Prostate gland (tissue), 2 donors: ENCODE data around the gene BOD1L1. TPM values are rescaled to one million over a fixed set of nuclear protein-coding genes. Genes with fewer than 3 reads are reported as not detected.

ENCODE experiments used
- DNase-seq: peaks from one replicate; pipeline ENCODE4 v3.0.0-alpha.2; 2019; ENCODE audit warnings: low spot score
- H3K27ac ChIP-seq, 2 donors: fragments of 200-600 bp; sonication (generic); 2 replicates each; pipeline ENCODE4 v1.5.1; 2017 to 2019
- H3K27me3 ChIP-seq: fragments of 200-600 bp; sonication (generic); replicated peaks from 2 replicates; pipeline ENCODE4 v1.5.1; 2019; ENCODE audit not compliant: insufficient read depth
- H3K36me3 ChIP-seq, 2 donors: fragments of 200-600 bp; sonication (generic); 1 replicate in 1 of 2; 2 replicates in 1 of 2; pipeline versions ENCODE4 v1.5.1 to v1.8.1; 2017 to 2019
- H3K4me1 ChIP-seq: fragments of 200-600 bp; sonication (generic); replicated peaks from 2 replicates; pipeline ENCODE4 v1.5.1; 2019
- H3K4me3 ChIP-seq, 2 donors: fragments of 200-600 bp; sonication (generic); 2 replicates each; pipeline ENCODE4 v1.5.1; 2017 to 2019
- H3K9me3 ChIP-seq: fragments of 200-600 bp; sonication (generic); 2 replicates; pipeline ENCODE4 v1.5.1; 2017
- POLR2A ChIP-seq: fragments of 450-650 bp; IDR thresholded peaks from one replicate; pipeline ENCODE4 v1.6.1; 2016; ENCODE audit warnings: antibody characterized with exemption, mild to moderate bottlenecking
- POLR2AphosphoS5 ChIP-seq: sonication (generic); formaldehyde crosslinking; IDR thresholded peaks from one replicate; pipeline ENCODE4 v1.6.1; 2017; ENCODE audit warnings: antibody characterized with exemption
- WGBS: methylation state at CpG from one replicate; pipeline ENCODE4 v1.1.5; 2018; 5-methylcytosine and 5-hydroxymethylcytosine counted together
- intact Hi-C: fragments of 100-400 bp; cut with DNase I; formaldehyde crosslinking; loops from one replicate; pipeline ENCODE4 v1.14.2; 2022
- total RNA-seq, 2 donors: library from RNA; depleted of rRNA; stranded (reverse); fragments of >200 nt; gene quantifications; one replicate each; pipeline ENCODE4 v1.1.0, GENCODE V29; 2016
- TF ChIP-seq, protein P1 (sequence below), 4 experiments: fragments of 200-600 bp in 2 of 4; fragments of 450-650 bp in 2 of 4; sonication (generic) in 2 of 4; IDR thresholded peaks; 1 replicate in 3 of 4; 2 replicates in 1 of 4; pipeline ENCODE4 v1.5.1; 2016 to 2019; ENCODE audit warnings: antibody characterized with exemption in 4 of 4, mild to moderate bottlenecking in 2 of 4, moderate library complexity in 2 of 4

BOD1L1 gene
- total RNA-seq, 2 donors from 2014 or later = 27.7 to 73.6 TPM

DNA sequence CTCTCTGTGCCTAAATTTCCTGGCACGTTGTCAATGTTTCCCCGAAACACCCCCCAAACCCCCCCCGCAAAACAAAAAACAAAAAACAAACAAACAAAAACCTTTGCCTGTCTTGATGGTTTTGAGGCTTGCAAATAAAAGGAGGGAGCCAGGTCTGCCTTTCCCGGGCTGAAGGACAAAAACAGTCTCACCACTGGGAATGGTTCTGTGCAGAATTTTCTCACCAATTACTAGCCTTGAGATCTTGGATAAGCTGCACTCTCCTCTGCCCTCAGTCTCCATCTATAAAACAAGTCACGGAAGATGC is 98.8 kb downstream of the BOD1L1 start:
- TF ChIP-seq POLR2A = no peak
- TF ChIP-seq, protein P1, sequence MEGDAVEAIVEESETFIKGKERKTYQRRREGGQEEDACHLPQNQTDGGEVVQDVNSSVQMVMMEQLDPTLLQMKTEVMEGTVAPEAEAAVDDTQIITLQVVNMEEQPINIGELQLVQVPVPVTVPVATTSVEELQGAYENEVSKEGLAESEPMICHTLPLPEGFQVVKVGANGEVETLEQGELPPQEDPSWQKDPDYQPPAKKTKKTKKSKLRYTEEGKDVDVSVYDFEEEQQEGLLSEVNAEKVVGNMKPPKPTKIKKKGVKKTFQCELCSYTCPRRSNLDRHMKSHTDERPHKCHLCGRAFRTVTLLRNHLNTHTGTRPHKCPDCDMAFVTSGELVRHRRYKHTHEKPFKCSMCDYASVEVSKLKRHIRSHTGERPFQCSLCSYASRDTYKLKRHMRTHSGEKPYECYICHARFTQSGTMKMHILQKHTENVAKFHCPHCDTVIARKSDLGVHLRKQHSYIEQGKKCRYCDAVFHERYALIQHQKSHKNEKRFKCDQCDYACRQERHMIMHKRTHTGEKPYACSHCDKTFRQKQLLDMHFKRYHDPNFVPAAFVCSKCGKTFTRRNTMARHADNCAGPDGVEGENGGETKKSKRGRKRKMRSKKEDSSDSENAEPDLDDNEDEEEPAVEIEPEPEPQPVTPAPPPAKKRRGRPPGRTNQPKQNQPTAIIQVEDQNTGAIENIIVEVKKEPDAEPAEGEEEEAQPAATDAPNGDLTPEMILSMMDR (IDR thresholded peaks at IDR 0.05) = no peak
- no peak for TF ChIP-seq POLR2AphosphoS5
- Histone ChIP-seq H3K27ac (no peak overlapping the region), H3K4me1 (no peaks in the 10 kb centered on the region), H3K27me3 (peaks cover 56% of the 10 kb centered on the region), H3K9me3 (no peaks in the 10 kb centered on the region), H3K36me3 (no peaks in the 10 kb centered on the region), H3K4me3 (no peak overlapping the region)
- intact Hi-C loops = no loop called here
- DNase-seq = no peak
- 6% methylated on average over 5 of the region's 5 CpGs for WGBS

DNA sequence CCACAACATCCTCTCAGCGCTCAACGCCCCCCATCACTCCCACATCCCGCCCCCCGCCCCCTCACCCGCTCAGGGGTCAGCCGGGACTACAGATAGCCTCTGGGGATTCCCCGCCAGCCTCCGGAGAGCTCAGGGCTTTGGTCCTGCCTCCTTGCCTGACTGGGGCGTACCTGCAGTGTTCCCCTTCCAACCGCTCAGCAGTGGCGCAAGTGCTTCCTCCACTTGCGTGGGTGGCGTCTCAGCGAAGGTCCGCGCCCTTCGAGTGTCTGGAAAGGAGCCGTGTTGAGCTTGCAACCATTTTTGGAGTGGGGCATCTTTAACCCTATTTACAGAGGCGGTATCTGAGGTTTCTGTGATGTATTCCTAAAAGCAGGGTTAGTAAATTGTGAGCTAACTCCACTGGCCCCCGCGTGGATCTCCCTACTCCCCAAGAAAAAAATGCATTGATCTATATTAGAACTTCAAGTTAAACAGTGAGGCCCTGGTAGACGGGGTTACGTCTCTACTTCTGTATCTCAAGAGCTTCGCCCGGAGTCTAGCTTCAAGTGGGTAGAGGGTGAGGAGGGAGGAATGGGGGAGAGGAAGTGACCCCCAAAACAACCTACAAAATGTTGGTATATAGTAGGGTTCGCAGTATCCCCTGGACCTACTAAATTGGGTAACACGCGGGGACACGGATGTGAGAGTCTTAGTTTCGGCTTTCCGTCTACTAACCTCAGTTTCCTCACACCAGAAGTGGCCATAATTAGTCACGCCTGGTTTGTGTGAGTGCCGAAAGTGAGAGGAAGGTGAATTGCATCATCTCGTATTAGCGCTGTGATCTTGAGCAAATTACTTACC is 99.3 kb downstream of the BOD1L1 start:
- intact Hi-C loops = no loop called here
- Histone ChIP-seq H3K36me3 (no peaks in the 10 kb centered on the region), H3K4me1 (no peaks in the 10 kb centered on the region), H3K9me3 (no peaks in the 10 kb centered on the region), H3K4me3 (no peak overlapping the region), H3K27me3 (peaks cover 57% of the 10 kb centered on the region), H3K27ac (no peak overlapping the region)
- DNase-seq = no peak
- TF ChIP-seq POLR2AphosphoS5 (no peak), POLR2A (no peak)
- TF ChIP-seq, protein P1 (IDR thresholded peaks at IDR 0.05) = no peak
- 9% methylated on average over 33 of the region's 35 CpGs for WGBS

DNA sequence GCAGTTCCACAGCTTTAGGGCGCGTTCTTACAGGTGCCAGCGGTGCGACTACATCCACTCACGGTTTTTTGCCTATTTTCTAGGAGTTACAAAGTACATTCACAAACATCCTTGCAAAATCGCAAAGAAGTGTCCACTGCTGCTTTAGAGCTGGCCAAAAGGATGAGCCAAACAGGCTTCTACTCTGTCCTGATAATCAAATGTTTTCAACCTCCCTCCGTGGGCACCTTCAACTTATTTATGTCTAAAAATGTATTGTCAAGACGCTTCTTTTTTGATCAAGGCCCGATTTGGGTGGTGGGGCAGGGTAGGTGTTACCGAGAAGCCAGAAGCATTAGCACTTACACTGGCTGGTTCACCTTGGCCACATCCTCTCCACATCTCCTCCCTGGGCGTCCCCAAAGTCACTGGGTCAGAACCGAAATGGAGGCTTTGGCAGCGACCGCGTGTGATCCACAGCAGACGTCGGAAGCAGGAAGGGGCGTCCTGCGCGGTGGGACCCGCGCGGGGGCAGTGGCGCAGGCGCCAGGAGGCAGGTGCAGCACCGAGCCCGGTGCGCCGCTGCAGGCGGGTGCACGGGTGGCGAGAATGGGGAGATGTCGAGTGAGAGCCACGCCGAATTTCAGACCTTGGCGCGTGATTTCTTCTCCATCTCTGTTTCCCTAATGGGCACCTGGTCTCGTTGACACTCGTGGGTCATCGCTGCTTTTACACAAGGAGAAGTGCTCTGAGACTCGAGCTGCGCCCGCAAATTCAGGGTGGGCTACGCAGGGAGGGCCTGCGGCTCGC is 100.1 kb downstream of the BOD1L1 start:
- Histone ChIP-seq H3K4me3 (no peak overlapping the region), H3K27ac (no peak overlapping the region), H3K9me3 (no peaks in the 10 kb centered on the region), H3K4me1 (no peaks in the 10 kb centered on the region), H3K36me3 (no peaks in the 10 kb centered on the region), H3K27me3 (peaks cover 61% of the 10 kb centered on the region)
- intact Hi-C loops = no loop called here
- no peak for DNase-seq
- TF ChIP-seq POLR2A (no peak), POLR2AphosphoS5 (no peak)
- TF ChIP-seq, protein P1 (IDR thresholded peaks at IDR 0.05) = no peak
- 3% methylated on average over 46 of the region's 46 CpGs for WGBS

DNA sequence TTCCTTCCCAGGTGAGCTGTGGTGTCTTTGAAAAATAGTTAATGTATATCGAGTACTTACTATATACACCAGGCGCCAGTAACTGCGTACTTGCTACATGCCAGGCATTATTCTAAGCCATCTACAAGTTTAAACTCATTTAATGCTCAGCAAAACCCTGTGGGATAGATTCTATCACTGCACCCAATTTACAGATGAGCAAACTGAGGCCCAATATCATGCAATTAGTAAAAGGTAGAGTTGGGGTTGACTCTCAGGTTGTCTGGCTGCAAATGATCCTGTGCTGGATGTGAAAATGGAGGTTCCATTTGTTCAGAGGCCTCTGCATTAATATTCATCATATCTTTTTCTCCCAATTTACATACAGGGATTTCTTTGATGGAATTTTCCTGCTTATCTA is 100.9 kb downstream of the BOD1L1 start:
- WGBS = 39% methylated on average over 3 of the region's 3 CpGs
- H3K4me1 ChIP-seq = no peaks in the 10 kb centered on the region
- no peak for DNase-seq

More for the DNA sequence above, 100.9 kb downstream of the BOD1L1 start:
- Histone ChIP-seq H3K36me3 (no peaks in the 10 kb centered on the region), H3K27ac (no peak overlapping the region), H3K9me3 (no peaks in the 10 kb centered on the region), H3K4me3 (no peak overlapping the region), H3K27me3 (peaks cover 58% of the 10 kb centered on the region)
- TF ChIP-seq POLR2AphosphoS5 (no peak), POLR2A (no peak)
- TF ChIP-seq, protein P1 (IDR thresholded peaks at IDR 0.05) = no peak
- intact Hi-C loops = no loop called here
